Keratinocyte (primary cell): ENCODE data around the gene LAP3.

Source experiments
- EZH2 ChIP-seq: IDR thresholded peaks from one replicate; pipeline ENCODE4 v1.6.1; 2012; ENCODE audit warnings: inconsistent platforms, mild to moderate bottlenecking, low read length, moderate library complexity
- TF ChIP-seq, protein P1 (sequence below), 3 experiments: IDR thresholded peaks in 1 of 3; conservative IDR thresholded peaks in 1 of 3; optimal IDR thresholded peaks in 1 of 3; 2 replicates in 2 of 3; 3 replicates in 1 of 3; pipeline versions ENCODE3 to v1.5.1; 2011; ENCODE audit warnings: low read length in 3 of 3, mild to moderate bottlenecking in 3 of 3, moderate library complexity in 2 of 3, control low read depth in 1 of 3, inconsistent platforms in 1 of 3; ENCODE audit not compliant: insufficient read depth in 2 of 3; ENCODE audit errors: extremely low read depth in 1 of 3

DNA sequence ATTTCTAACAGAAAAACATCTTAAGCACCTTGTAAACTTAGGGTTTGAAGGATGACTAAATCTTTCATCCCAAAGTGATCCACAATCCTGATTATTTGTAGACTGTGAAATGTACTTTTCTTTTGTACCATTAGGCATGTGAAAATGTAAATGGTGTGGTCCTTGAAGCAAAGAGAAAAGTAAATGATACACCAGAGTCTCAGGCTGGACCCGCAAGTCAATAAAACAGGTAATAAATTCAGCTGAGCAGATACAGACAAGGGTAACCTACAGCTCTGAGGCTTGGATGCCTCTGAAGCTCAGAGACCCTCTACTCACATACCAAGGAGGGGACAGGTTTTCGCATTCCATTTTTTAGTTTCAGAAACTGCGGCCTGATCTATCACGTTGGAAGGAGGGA, 2.8 kb upstream of the LAP3 start:
- TF ChIP-seq, protein P1, sequence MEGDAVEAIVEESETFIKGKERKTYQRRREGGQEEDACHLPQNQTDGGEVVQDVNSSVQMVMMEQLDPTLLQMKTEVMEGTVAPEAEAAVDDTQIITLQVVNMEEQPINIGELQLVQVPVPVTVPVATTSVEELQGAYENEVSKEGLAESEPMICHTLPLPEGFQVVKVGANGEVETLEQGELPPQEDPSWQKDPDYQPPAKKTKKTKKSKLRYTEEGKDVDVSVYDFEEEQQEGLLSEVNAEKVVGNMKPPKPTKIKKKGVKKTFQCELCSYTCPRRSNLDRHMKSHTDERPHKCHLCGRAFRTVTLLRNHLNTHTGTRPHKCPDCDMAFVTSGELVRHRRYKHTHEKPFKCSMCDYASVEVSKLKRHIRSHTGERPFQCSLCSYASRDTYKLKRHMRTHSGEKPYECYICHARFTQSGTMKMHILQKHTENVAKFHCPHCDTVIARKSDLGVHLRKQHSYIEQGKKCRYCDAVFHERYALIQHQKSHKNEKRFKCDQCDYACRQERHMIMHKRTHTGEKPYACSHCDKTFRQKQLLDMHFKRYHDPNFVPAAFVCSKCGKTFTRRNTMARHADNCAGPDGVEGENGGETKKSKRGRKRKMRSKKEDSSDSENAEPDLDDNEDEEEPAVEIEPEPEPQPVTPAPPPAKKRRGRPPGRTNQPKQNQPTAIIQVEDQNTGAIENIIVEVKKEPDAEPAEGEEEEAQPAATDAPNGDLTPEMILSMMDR (optimal IDR thresholded peaks at IDR 0.05 in 1 of 3, IDR thresholded peaks at IDR 0.05 in 1 of 3, conservative IDR thresholded peaks at IDR 0.05 in 1 of 3; ENCODE audit: extremely low read depth in 1 of 3, insufficient read depth in 2 of 3, low read length in 3 of 3): no peak
- no peak for TF ChIP-seq EZH2
